Amniotic epithelial cell (primary cell): ENCODE measurements around the gene PSMG3.

ENCODE experiments used
- DNase-seq: peaks from one replicate; pipeline ENCODE4 v3.0.0-alpha.2; 2010; ENCODE audit warnings: low read depth

PSMG3 gene

DNA sequence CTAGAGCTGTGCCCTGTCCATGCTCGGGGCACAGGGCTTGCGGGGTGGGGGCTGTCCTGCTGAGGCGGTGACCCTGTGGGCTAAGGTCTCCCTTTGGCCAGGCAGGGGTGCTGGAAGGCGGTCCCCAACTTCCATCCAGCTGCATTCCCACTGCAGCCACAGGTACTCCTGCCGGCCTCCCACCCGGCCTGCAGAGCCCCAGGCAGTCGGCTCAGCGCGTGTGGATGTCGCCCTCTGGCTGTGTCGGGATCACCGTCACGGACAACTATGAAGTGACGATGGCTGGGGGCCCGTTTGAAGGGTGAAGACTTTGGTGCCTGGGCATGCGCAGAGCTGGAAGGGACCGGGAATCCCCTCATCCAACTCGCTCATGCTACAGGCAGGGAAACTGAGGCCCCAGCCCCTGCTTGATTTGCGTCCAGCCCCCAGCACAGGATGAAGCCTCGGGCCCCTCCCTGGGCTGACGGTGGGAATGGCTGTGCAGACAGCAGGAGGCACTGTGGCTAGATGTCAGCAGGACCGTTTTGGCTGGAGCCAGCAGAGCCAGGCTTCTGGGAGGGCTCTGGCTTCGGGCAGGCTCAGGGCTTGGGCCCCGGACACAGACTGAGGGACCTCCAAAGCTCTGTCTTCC is 11.5 kb downstream of the PSMG3 start:
- no peak for DNase-seq

DNA sequence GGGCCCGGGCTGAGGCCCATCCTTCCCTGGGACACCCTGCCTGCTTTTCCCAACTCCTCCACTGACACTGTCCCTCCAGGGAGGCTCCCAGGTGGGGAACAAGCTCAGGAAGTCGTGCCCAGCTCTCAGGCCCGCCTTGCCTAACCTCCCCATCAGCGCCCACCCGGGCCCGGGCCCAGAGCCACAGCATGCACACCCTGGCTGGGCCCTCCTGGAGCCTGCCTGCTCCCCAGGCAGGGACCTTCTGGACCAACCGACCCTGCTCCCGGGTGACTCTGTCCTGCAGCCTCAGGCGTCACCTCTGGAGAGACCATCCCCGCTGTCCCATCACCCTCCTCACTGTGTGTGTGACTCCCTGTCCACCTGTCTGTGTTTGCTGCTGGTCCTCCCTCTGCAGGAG is 12.1 kb downstream of the PSMG3 start:
- DNase-seq = no peak

DNA sequence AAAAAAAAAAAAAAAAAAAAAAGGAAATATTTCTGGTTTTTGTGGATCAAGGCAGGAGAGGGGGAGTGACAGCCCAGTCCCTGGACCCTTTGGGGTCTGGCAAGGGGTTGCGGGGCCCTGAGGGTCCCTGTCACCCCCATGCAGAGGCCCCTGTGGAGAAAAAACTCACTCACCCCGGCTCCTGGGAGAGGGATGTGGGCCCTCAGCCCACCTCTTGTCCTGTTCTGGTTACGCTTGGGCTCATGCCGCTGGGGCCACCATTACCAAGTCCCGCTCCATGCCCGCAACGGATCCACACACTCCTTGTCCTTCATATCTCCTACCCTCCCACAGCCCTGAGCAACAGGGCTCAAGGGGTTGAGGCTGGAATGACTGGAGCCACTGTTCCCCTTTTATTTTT is 12.8 kb downstream of the PSMG3 start:
- no peak for DNase-seq

DNA sequence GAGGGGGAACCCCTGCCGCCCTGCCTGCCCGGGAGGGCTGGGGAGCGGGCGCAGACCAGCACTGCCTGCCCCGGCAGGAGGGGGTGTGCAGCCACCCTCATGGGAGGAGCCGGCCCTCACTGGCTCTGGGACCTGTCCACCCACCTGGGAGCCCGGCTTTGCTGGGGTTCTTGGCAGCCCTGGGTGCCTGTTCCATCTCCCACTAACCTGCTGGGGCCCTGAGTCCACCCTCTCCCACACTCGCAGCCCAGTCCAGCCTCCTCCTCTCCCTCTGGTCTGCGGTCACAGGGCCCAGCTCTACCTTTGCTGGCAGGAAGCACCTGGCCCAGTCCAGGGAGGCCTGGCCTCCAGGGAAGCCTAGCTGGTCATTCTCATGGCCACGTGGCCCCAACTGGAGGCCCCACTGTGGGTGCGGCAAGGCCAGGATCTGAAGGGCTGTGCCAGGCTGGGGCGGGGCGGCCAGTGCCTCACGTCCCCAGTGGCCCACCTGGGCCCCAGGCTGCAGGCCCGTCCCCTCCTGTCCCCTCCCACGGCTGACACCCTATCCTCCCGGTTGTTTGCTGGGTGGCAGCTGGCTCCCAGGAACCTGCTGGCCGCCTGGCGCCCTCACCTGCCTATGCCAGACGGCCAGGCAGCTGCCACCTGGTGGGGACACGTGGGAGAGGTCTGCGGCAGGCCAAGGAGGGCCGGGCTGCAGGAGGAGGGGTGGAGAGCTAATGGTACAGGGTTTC is 13.9 kb downstream of the PSMG3 start, which contains the start of gene TMEM184A:
TMEM184A (minus strand) TSS at position 393 of the 731 bp plus-strand sequence. CDS start 721 bp downstream, outside the sequence.
- no peak for DNase-seq

DNA sequence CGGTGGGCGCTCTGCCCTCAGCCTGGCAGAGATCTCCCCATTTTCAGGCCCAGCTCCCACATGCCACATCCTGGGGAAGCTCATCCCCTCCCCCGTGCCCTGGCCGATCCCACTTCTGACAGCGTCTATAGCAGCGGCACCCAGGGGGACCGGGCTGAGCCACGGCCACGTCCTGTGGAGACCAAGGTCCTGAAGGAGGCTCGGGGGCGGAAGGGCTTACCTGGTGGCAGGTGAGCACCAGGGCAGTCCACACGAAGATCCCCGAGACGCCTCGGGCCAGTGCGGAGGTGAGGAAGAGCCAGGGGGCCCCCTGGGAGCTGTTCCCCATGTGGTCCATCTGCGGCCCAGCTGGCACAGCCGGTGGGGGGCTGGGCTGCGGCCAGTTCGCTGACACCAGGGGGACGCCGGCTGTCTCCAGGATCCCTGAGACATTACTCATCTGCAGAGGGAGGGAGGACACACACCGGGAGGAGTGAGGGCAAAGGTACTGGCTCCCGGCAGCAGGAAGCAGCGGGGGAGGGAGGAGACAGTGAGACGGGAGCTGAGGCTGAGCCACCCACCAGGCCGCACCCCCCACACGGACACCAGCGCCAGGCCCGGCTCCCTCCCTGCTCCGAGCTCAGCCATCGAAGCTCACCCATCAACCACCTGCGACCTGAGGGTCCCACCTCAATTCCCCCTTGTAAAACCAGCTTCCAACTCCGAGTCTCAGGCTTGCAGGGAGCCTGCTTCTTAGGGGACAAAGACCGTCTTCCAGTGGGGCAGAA is 14.6 kb downstream of the PSMG3 start:
- DNase-seq = peak; percentile 84

DNA sequence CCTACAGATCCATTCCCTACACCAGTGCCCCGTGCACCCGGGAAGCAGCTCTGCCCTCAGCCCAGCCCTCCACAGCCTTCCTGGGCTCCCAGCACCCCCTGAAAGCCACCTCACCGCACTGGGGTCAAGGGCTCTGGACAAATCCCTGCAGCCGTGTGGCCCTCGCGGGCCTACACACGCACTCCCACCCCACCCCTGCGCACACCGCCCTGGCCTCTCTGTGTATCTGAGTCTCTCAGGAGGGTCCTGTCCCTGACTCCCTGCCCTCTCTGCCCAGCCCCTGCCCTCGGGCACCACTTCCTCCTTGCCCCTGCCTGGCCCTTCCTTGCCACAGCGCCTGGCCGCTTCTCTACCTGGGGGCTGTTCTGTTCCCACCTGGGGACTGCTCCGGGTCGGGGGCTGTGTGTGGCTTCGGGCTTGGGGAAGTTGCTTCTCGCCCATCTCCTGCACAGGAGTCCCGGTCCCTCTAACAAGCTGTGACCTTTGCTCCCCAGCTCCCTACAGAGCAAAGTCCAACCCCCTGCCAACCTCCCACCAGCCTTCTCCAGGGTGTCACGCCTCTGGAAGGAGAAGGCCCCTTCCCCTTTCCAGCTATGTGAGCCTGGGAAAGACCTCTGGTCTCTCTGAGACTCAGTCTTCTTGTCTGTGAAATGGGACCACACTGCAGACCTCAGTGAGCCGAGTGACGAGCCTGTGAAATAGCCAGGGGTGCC is 15.3 kb downstream of the PSMG3 start:
- no peak for DNase-seq

DNA sequence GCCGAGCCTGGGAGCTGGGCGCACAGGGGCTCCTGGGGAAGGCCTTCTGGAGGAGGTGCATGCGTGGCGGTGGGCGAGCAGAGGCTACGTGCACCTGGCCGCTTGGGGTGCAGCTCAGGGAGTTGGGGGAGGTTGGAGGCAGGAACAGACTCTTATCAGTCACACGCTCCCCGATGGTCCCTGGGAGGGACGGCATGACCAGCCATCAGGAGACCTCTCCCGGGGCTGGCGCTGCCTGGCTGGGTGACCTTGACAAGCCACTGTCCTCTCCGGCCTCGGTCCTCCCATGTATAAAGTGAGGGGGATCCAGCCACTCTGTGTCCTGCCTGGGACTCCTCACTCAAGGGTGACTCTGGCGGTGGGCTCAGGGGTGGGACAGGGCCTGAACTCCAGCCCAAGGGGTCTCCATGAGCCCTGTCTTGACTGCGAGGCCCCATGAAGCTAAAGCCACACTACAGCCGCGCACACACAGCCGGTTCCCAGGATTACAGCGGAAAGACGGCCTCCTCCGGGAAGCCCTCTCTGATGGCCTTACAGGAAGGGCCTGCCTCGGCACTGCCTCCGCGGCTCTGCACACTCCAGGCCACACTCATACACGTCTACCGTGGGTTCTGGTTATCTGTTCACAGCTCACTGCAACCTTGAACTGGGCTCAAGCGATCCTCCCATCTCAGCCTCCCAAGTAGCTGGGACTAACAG is 16.2 kb downstream of the PSMG3 start:
- no peak for DNase-seq

DNA sequence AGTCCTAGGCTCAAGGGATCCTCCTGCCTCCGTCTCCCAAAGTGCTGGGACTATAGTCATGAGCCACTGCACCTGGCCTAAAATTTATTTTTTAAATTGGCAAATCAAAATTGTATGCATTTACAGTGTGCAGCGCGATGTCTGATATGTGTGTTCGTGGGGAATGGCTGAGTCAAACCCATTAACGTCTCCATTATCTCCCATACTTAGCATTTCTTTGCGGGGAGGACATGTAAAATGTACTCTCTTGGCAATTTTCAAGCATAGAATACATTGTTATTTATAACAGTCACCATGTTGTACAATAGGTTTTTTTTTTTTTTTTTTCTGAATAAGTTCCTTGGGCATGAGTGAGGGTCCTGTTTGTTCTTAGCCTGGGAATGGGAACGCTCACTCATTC is 17.6 kb downstream of the PSMG3 start:
- DNase-seq = peak; percentile 64

DNA sequence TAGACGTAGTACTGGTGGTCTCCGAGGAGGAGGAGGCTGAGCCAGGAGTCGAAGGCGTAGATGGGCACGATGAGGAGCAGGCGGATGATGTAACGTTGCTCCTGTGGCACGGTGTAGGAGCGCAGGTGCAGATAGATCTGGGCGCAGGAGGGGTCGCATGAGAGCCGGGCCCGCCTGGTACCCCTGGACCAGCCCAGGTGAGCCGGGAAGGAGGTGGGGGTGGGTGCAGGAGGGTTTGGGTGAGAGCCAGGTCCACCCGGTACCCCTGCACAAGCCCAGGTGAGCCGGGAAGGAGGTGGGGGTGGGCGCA is 19.0 kb downstream of the PSMG3 start:
- no peak for DNase-seq

DNA sequence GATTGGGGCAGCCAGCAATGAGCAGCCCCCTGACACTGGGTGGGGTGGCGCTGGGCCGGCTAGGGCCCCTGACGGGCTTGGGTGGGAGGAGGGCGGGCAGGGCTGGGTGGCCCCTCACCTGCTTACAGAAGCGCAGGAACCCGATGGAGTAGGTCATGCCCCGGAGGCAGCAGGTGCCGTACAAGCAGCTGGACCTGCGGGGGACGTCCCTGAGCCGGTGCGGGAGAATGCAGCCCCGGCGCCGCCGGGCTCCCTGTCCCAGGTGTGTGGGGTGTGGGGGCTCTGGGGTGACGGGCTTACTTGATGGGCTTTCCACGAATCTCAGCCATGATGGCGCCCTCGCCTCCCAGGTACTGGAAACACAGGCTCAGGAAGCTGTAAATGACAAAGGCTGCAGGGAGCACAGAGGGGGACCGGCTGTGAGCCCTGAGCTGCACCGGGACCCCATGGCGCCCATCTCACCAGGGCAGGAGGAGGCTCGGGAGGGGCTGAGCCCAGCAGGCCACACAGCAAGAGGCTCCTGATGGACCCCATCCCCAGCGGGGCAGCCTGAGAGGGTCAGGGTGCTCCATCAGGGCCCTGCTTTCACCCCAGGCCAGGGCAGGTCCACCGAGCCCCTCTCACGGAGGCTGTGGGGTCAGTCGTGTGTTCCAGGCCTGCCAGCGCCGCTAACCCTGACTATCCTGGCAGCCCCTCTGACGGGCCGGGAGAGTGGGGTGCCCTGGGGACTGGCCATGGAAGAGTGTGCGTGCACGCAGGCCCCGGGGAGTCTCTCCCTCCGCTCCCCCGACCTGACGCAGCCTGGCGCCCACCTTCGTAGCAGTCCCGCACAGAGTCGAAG is 19.6 kb downstream of the PSMG3 start:
- no peak for DNase-seq

DNA sequence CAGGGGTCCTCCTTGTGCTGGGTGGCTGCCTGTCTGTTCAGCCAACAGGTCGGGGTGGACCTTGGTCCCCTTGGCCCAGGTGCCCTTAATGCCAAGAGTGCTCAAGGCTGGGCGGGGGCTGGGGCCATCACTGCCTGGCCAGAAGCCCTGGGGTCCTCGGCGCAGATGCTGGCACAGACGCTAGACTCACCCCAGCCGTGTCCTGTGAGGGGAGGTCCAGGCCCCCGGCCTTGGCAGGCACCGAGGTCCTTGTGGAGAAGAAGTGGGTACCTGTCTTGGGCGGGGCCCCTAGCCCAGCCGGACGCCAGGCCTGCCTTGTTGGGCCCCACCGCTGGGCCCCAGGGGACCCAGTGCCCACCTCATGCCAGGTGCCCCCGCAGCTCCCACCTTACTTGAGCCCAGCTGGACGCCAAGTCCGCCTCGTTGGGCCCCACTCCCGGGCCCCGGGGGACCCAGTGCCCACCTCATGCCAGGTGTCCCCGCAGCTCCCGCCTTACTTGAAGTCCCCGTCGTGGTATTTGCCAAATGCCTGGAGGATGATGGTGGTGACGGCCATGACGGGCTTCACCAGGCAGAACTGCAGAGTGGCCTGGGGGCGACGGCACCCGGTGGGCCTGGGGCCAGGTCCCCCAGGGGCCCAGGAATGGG is 20.4 kb downstream of the PSMG3 start:
- no peak for DNase-seq

DNA sequence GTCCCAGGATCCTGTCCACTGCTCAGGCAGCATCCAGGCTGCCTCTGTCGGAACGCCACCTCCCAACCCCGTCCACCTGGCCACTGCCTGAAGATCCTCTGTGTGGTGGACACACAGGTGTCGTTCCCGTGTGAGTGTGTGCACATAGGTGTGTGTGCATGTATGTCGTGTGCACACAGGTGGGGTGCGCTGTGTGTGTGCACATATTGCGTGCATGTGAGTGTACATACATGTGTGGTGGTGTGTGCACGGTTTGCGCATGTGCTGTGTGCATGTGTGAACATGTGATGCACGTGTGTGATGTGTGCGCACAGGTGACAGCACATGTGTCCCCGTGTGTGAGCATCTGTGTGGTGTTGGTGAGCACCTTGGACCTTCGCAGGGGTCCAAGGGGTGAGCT is 20.9 kb downstream of the PSMG3 start:
- no peak for DNase-seq

DNA sequence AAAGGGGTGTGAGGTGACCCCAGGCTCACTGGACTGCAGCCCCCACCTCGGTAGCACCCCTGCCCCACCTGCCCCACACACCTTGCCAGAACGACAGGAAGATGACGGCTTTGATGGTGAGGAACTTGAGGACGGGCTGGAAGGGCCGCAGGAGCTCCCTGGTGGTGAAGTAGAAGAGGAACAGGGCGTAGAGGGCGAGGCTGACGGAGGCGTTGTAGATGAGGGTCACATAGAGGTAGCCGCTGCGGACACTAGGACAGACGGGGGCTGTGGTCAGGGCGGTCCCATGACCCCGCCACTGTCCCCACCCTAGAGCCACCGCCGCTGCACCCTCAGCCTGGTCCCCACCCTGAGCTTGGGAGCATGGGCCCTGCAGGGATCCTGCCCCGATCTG is 21.4 kb downstream of the PSMG3 start:
- no peak for DNase-seq

DNA sequence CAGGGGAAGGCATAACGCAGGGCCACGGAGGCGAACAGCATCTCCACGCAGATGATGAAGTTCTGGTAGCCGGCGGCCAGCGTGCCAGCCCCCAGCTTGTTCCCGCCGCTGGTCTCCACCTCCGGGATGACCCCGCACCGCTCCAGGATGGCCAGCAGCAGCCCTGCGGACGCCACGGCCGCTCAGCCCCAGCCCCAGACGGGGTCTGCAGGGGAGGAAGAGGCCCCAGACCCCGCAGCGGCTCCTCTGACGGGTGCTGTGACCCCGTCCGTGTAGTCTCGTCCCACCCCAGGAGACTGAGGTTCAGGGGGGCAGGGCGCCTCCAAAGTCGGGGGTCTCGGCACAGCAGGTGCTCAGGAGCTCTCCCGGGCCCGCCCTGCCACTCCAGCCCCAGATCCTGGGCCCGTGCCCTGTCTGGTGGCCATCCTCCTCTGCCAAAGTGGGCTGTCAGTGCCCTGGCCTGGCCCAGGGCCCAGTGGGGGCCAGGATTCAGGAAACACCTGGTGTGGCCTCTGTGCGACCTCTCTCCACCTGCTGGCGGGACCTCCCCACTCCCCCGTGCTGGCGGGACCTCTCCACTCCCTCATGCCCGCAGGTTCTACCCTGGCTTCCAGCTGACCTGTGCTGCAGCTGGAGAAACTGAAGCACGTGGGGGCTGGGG is 21.9 kb downstream of the PSMG3 start:
- no peak for DNase-seq

DNA sequence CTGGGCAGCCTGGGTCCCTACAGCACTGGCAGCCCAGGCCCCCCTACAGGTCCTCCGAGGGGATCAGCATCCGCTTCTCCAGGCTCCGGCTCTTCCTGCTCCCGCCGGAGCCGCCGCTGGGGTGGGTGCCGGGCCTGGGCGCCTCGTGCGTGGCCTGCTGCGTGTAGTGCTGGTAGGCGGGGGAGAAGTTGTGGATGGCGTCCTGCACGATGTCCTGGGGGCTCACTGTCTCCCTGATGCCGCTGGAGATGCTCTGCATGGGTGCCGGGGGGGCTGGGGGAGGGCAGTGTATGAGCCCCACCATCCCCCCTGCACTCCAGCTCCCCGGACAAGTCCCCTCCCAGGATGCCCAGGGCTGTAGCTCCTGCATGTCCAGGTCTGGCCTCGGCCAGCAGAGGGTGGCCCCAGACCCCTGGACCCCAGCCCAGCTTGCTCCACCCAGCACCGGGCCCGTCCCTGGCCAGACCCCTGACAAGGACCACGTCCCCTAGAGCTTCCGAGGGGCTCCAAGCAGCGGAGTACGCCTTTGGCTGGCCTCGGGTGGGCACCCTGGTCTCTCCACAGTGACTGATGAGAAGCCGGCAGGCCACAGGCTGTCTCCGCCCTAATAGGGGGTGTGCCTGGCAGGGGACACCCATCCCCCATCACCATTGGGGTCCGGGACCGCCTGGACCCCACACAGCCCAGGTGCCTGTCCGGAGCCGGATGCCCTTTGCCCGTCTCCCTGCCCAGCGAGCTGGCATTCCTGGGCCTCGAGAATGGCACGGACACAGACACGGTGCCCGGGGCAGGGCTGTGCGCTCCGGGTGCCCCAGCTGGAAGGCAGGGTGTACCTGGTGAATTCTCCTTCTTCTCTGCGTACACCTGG is 22.7 kb downstream of the PSMG3 start:
- DNase-seq = no peak

DNA sequence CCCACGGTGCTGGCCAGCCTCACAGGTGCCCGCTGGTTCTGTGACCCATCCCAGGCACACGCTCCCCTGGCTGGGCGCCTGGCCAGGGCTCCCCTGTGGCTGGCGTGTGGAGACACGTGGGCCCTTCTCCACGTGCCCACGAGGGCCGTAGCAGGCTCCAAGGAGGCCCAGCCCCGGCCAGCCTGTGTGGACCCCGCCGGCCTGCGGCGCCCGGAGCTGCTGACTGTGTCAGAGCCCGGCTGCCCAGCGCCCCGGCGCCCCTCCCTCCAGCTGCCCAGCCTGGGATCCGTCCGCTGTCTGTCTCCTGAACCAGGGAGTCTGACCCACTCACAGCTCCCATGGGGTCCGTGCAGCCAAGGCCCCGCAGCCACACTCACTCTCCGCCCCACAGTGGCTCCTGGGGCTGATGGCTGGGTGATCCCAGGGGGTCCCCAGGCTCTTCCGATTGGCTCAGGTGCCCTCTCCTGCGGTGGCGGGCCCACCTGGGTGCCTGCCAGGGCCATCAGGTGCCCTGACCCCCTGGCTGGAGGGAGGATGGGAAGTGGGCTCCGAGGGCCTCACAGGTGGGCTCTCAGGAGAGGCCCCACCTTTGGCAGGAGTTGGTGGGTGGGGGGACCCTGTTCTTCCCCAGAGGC is 23.4 kb downstream of the PSMG3 start:
- DNase-seq = no peak

DNA sequence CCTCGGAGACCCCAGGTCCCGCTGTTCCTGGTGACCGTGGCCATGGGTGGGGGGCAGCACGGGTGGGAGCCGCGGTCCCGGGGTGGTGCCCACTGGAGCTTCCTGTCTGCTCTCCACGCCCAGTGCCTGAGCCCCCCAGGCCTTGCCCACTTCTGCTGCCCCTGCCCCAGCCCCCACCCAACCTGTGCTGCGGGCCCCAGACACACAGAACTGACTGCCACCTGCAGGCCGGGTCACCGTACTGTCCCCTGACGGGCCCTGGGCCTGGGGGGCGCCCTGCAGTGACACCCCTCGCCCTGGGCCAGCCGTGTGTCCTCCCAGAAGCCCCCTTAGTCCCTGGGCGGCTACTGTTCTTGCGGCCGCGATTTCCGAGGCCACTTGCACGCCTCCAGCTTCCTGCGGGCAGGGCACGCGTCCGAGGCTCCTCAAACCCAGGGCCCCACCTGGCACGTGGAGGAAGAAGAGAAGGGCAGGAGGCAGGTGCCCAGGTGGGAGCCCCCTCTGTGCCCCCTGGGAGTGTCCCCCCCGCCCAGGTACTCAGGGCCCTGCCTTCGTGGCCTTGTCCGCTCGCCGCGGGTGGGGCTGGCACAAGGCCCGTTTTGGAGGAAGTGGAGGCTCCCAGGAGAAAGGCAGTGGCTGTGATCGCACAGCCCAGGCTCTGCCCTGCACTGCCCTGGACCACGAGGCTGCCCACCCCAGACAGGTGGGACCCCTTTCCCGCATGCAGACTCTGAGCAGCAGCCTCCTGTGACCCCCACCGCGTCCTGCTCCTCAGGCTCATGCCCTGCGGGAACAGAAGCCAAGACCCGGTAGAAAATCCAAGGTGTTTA is 24.2 kb downstream of the PSMG3 start:
- DNase-seq = no peak
